NCI-H1417 (cell line): ENCODE data around the gene CDV3.
"Not testable (repeated sequence)": the region's sequence is repeated elsewhere in the genome, so short reads cannot be mapped to it uniquely, and the experiment has no call there.

Experiments
- DNase-seq, 3 experiments: peaks; one replicate each; lab custom pipeline; 2025; lab: John Stamatoyannopoulos, UW

The CDV3 gene

GRCh38 chr3:133573629-133574194, at the start of gene CDV3:
CDV3 (plus strand) TSS chr3:133573686; CDS start chr3:133574045, 359 bp downstream.
- DNase-seq, result no peak

GRCh38 chr3:133523758-133524157, 49.7 kb upstream of the CDV3 start:
- DNase-seq, result not testable (repeated sequence)

- DNase-seq, result no peak
Observed at GRCh38 chr3:133525435-133525834, 48.1 kb upstream of the CDV3 start.

- DNase-seq, result peak; percentile 12 to 77 (median 44)
Observed at GRCh38 chr3:133527081-133527715, 46.3 kb upstream of the CDV3 start.

GRCh38 chr3:133529809-133530208, 43.7 kb upstream of the CDV3 start:
- DNase-seq, result no peak

- DNase-seq, result no peak
Observed at GRCh38 chr3:133531981-133532380, 41.5 kb upstream of the CDV3 start.

- DNase-seq, result no peak
Observed at GRCh38 chr3:133532951-133533350, 40.5 kb upstream of the CDV3 start.

- DNase-seq, result no peak
Observed at GRCh38 chr3:133535971-133536881, 37.3 kb upstream of the CDV3 start.

- not testable (repeated sequence) for DNase-seq
Observed at GRCh38 chr3:133537131-133537530, 36.4 kb upstream of the CDV3 start.

- no peak for DNase-seq
Observed at GRCh38 chr3:133538154-133538553, 35.3 kb upstream of the CDV3 start.

- DNase-seq, result no peak
Observed at GRCh38 chr3:133540896-133541674, 32.4 kb upstream of the CDV3 start.

GRCh38 chr3:133542871-133543270, 30.6 kb upstream of the CDV3 start:
- DNase-seq, result no peak

- not testable (repeated sequence) for DNase-seq
Observed at GRCh38 chr3:133544983-133545382, 28.5 kb upstream of the CDV3 start.

GRCh38 chr3:133547432-133548041, 25.9 kb upstream of the CDV3 start:
- DNase-seq, result no peak

GRCh38 chr3:133548090-133548489, 25.4 kb upstream of the CDV3 start:
- no peak for DNase-seq

GRCh38 chr3:133549565-133549964, 23.9 kb upstream of the CDV3 start:
- no peak for DNase-seq

GRCh38 chr3:133551589-133551988, 21.9 kb upstream of the CDV3 start:
- not testable (repeated sequence) for DNase-seq

GRCh38 chr3:133561679-133562078, 11.8 kb upstream of the CDV3 start:
- DNase-seq, result no peak

- DNase-seq, result no peak
Observed at GRCh38 chr3:133562376-133562775, 11.1 kb upstream of the CDV3 start.

GRCh38 chr3:133563186-133563591, 10.3 kb upstream of the CDV3 start:
- no peak for DNase-seq

- DNase-seq, result no peak
Observed at GRCh38 chr3:133563816-133564215, 9.7 kb upstream of the CDV3 start.
